HEK293 (cell line): ENCODE measurements around the gene ADGRB3.

Experiments used
- CTCF ChIP-seq: fragments of 450-650 bp; formaldehyde crosslinking; IDR thresholded peaks from 2 replicates; pipeline ENCODE4 v1.5.1; 2016; ENCODE audit warnings: missing biosample characterization, missing genetic modification characterization
- ELK4 ChIP-seq: IDR thresholded peaks from 2 replicates; pipeline ENCODE4 v1.6.1; 2011; ENCODE audit warnings: mild to moderate bottlenecking, low read depth, low read length, borderline replicate concordance
- KLF16 ChIP-seq: fragments of 450-650 bp; formaldehyde crosslinking; IDR thresholded peaks from 2 replicates; pipeline ENCODE4 v1.5.1; 2017; ENCODE audit warnings: missing biosample characterization, missing genetic modification characterization
- TCF7L2 ChIP-seq: IDR thresholded peaks from 2 replicates; pipeline ENCODE4 v1.6.1; 2011; ENCODE audit warnings: low read depth, mild to moderate bottlenecking, inconsistent platforms, low read length, moderate library complexity, borderline replicate concordance
- YY1 ChIP-seq: fragments of 450-650 bp; formaldehyde crosslinking; IDR thresholded peaks from 2 replicates; pipeline ENCODE4 v1.5.1; 2018; ENCODE audit warnings: missing biosample characterization, missing genetic modification characterization
- ZBTB1 ChIP-seq: fragments of 450-650 bp; formaldehyde crosslinking; IDR thresholded peaks from 2 replicates; pipeline ENCODE4 v1.5.1; 2016; ENCODE audit warnings: missing biosample characterization, missing genetic modification characterization
- ZBTB11 ChIP-seq: fragments of 450-650 bp; formaldehyde crosslinking; conservative IDR thresholded peaks from 2 replicates; pipeline ENCODE4 v1.5.1; 2016; ENCODE audit warnings: low read depth, missing biosample characterization, missing genetic modification characterization
- ZNF155 ChIP-seq: fragments of 450-650 bp; formaldehyde crosslinking; IDR thresholded peaks from 2 replicates; pipeline ENCODE4 v1.5.1; 2016; ENCODE audit warnings: missing biosample characterization, missing genetic modification characterization
- ZNF266 ChIP-seq: fragments of 450-650 bp; formaldehyde crosslinking; IDR thresholded peaks from 2 replicates; pipeline ENCODE4 v1.5.1; 2016; ENCODE audit warnings: missing biosample characterization, missing genetic modification characterization, low read depth
- ZNF549 ChIP-seq: fragments of 450-650 bp; IDR thresholded peaks from 2 replicates; pipeline ENCODE4 v1.5.1; 2018; ENCODE audit warnings: missing biosample characterization, missing genetic modification characterization, mild to moderate bottlenecking, inconsistent platforms, moderate library complexity
- ZNF585B ChIP-seq: fragments of 450-650 bp; formaldehyde crosslinking; IDR thresholded peaks from 2 replicates; pipeline ENCODE4 v1.5.1; 2016; ENCODE audit warnings: missing biosample characterization, missing genetic modification characterization
- ZNF677 ChIP-seq: fragments of 450-650 bp; IDR thresholded peaks from 2 replicates; pipeline ENCODE4 v1.5.0; 2018; ENCODE audit warnings: missing biosample characterization, mild to moderate bottlenecking, missing genetic modification characterization, moderate library complexity
- ZNF704 ChIP-seq: fragments of 450-650 bp; formaldehyde crosslinking; IDR thresholded peaks from 2 replicates; pipeline ENCODE4 v1.5.1; 2016; ENCODE audit warnings: missing biosample characterization, missing genetic modification characterization
- ZSCAN30 ChIP-seq: fragments of 450-650 bp; IDR thresholded peaks from 2 replicates; pipeline ENCODE4 v1.5.1; 2018; ENCODE audit warnings: missing biosample characterization, mild to moderate bottlenecking, missing genetic modification characterization, moderate library complexity

- TF ChIP-seq CTCF (tag by site-specific recombination) (no peak), ZNF585B (tag by site-specific recombination) (no peak), ELK4 (no peak), TCF7L2 (no peak), ZSCAN30 (tag by site-specific recombination) (no peak), YY1 (tag by site-specific recombination) (no peak), ZNF677 (no peak), ZNF266 (tag by site-specific recombination) (no peak), KLF16 (tag by site-specific recombination) (no peak), ZNF704 (tag by site-specific recombination) (no peak), ZBTB1 (tag by site-specific recombination) (no peak), ZBTB11 (no peak), ZNF155 (tag by site-specific recombination) (no peak), ZNF549 (no peak)
These were observed 17.0 kb downstream of the ADGRB3 start for GRCh38 chr6:68652117-68652536.
